Adrenal gland (tissue), 12 donors: ENCODE data around the gene CELF2. TPM values are rescaled to one million over a fixed set of nuclear protein-coding genes. Genes with fewer than 3 reads are reported as not detected.

Experiments used
- DNase-seq, 7 donors: peaks; one replicate each; pipeline ENCODE4 v3.0.0-alpha.2; 2019 to 2020
- H3K27ac ChIP-seq, 5 donors: fragments of 200-600 bp; sonication (generic) in 4 of 5; 1 replicate in 3 of 5; 2 replicates in 2 of 5; pipeline versions ENCODE4 v1.5.1 to v1.8.0; 2016 to 2020; ENCODE audit warnings: mild to moderate bottlenecking in 1 of 5
- H3K27me3 ChIP-seq: fragments of 200-600 bp; 2 replicates; pipeline ENCODE4 v1.8.0; 2021
- H3K36me3 ChIP-seq, 2 donors: fragments of 200-600 bp; replicated peaks in 1 of 2; 1 replicate in 1 of 2; 2 replicates in 1 of 2; pipeline versions ENCODE4 v1.5.1 to v1.8.0; 2018 to 2022
- H3K4me1 ChIP-seq, 2 donors: fragments of 200-600 bp; replicated peaks in 1 of 2; 1 replicate in 1 of 2; 2 replicates in 1 of 2; pipeline versions ENCODE4 v1.5.1 to v1.8.0; 2018 to 2021
- H3K4me3 ChIP-seq, 4 donors: fragments of 200-600 bp; sonication (generic) in 3 of 4; one replicate each; pipeline ENCODE4 v1.5.1; 2016 to 2018
- H3K9me3 ChIP-seq, 3 donors: fragments of 200-600 bp; sonication (generic) in 1 of 3; replicated peaks in 1 of 3; 1 replicate in 2 of 3; 2 replicates in 1 of 3; pipeline versions ENCODE4 v1.5.1 to v1.8.0; 2016 to 2021
- CTCF ChIP-seq, 6 experiments: fragments of 450-650 bp in 4 of 6; fragments of 200-600 bp in 2 of 6; sonication (generic) in 1 of 6; IDR thresholded peaks; 1 replicate in 5 of 6; 2 replicates in 1 of 6; pipeline versions ENCODE4 v1.5.1 to v1.8.0; 2016 to 2021; ENCODE audit warnings: antibody characterized with exemption in 6 of 6, mild to moderate bottlenecking in 2 of 6, moderate library complexity in 1 of 6
- POLR2A ChIP-seq, 2 donors: fragments of 450-650 bp; IDR thresholded peaks; one replicate each; pipeline ENCODE4 v1.6.1; 2017; ENCODE audit warnings: antibody characterized with exemption in 2 of 2, mild to moderate bottlenecking in 2 of 2, moderate library complexity in 1 of 2
- WGBS, 4 donors: extraction: QIAGEN DNeasy Blood & Tissue Kit in 2 of 4; methylation state at CpG; one replicate each; pipeline versions ENCODE4 v1.1.5 to v1.1.7; 2013 to 2017; 5-methylcytosine and 5-hydroxymethylcytosine counted together
- intact Hi-C, 2 donors: fragments of 100-400 bp; cut with DNase I; formaldehyde crosslinking; loops; one replicate each; pipeline versions ENCODE4 v1.14.1 to v1.15.0; 2022 to 2023
- polyA plus RNA-seq, 3 donors: library from polyadenylated mRNA; stranded (reverse); fragments of 200-250 nt in 2 of 3; fragments of 350-450 nt in 1 of 3; fragmentation: Illumina TruSeq in 1 of 3; extraction: RNeasy Lipid Tissue Mini Kit (QIAGEN cat#74804) in 1 of 3; gene quantifications; one replicate each; pipeline ENCODE4 v1.2.3, GENCODE V29; 2013 to 2014
- total RNA-seq, 9 donors: library from RNA; depleted of rRNA in 4 of 9; stranded (reverse); fragments of >200 nt in 4 of 9; fragments of 120-200 nt in 1 of 9; fragmentation: NEBNext Ultra II Directional in 1 of 9; extraction: Animal tissue kit (Norgen Biotek cat#: 25700) in 1 of 9; gene quantifications; one replicate each; pipeline versions ENCODE4 v1.1.0 to v1.2.4, GENCODE V29; 2013 to 2023
- donor health status: healthy with polysubstance abuse.
- donor health status: Bipolar disorder and iron deficiency.
- donor health status: DM: yes; HTN: yes; CAD: no.
- donor health status: DM: no; HTN: no; CAD: no.
- donor health status: DM: no; HTN: no; CAD: no.
- donor health status: DM: yes; HTN: yes; CAD: no.

CELF2 gene
- total and polyA plus RNA-seq, 12 donors: 2.7 to 26.0 (median 10.3) TPM

DNA sequence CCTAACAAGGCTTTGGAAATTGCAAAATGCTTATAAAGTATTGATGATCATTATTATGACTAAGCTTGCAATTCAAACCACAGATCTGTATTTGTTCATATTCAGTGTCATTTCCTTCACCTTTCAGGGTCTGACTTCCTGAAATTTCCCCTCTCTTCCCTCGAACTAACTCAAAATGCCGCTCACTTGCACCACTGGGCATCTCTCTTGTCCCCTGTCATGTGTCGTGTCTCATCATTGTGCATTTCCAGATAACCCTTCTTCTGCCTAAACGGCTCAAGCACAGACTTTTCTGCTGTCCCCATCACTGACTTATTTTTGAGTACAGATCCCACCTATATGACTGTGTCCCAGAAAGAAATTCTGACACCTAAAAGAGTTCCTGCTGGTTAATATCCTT is 41.0 kb upstream of the CELF2 start:
- Histone ChIP-seq H3K27ac (no peak overlapping the region), H3K4me3 (no peak overlapping the region), H3K9me3 (no peaks in the 10 kb centered on the region), H3K27me3 (no peaks in the 10 kb centered on the region), H3K36me3 (no peaks in the 10 kb centered on the region), H3K4me1 (no peaks in the 10 kb centered on the region)
- TF ChIP-seq CTCF (IDR thresholded peaks at IDR 0.05) (no peak), POLR2A (IDR thresholded peaks at IDR 0.05) (no peak)
- DNase-seq: no peak
- 63 to 73% (median 68%) methylated on average over 4 of the region's 4 CpGs for WGBS, 4 donors
- intact Hi-C loops: no loop called here

DNA sequence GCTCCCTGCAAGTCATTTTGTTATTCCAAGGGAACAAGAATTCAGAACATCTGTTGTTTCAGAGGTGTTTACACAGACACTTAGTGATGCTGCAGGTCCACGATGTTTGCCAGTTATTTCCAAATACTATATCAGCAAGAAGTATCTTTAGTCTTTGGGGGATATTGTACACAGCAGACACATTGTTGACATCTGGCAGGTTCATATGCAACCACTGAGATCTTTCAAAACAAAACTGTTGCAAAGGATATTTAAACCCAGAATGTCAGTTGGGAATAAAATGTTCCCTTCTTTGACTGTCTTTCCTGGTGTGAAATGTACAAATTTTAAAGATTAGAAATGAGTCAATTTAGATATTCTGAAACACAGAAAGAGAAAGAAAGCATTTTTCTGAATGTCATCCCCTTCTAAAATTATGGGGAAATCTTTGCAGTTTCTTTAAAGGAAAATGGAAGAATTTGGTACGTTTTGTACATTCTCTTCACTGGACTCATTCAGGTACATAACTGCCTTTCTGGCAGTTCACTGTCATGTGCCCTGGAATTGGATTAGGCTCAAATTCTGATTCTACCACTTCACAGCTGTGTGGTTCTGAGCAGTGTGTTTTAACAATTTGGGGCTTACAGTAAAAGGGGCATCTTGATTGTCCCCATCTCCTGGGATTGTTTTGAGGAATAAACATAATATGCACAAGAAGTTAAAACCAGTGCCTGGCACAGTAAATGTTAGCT is 40.3 kb upstream of the CELF2 start:
- 46 to 56% (median 51%) methylated on average over 2 of the region's 2 CpGs for WGBS, 4 donors
- TF ChIP-seq CTCF (IDR thresholded peaks at IDR 0.05) (no peak), POLR2A (IDR thresholded peaks at IDR 0.05) (no peak)
- H3K4me1 ChIP-seq: no peaks in the 10 kb centered on the region
- intact Hi-C loops: no loop called here
- no peaks in the 10 kb centered on the region for H3K9me3 ChIP-seq
- no peaks in the 10 kb centered on the region for H3K36me3 ChIP-seq
- H3K27ac ChIP-seq: no peak overlapping the region
- no peaks in the 10 kb centered on the region for H3K27me3 ChIP-seq
- H3K4me3 ChIP-seq: no peak overlapping the region
- no peak for DNase-seq

- no peak for TF ChIP-seq POLR2A (IDR thresholded peaks at IDR 0.05)
- TF ChIP-seq CTCF (IDR thresholded peaks at IDR 0.05): no peak
- intact Hi-C loops: no loop called here
- Histone ChIP-seq H3K4me3 (no peak overlapping the region), H3K27me3 (no peaks in the 10 kb centered on the region), H3K27ac (no peak overlapping the region), H3K4me1 (no peaks in the 10 kb centered on the region), H3K9me3 (no peaks in the 10 kb centered on the region), H3K36me3 (no peaks in the 10 kb centered on the region)
- DNase-seq: no peak
- 74 to 92% (median 85%) methylated on average over 2 of the region's 2 CpGs for WGBS, 4 donors
These were observed 39.7 kb upstream of the CELF2 start for GRCh38 chr10:10977978-10978377.

GRCh38 chr10:10985361-10985760 is 32.3 kb upstream of the CELF2 start:
- no peak for TF ChIP-seq POLR2A (IDR thresholded peaks at IDR 0.05)
- no peak for TF ChIP-seq CTCF (IDR thresholded peaks at IDR 0.05)
- Histone ChIP-seq H3K4me3 (no peak overlapping the region), H3K4me1 (no peaks in the 10 kb centered on the region), H3K9me3 (no peaks in the 10 kb centered on the region), H3K27ac (no peak overlapping the region), H3K27me3 (no peaks in the 10 kb centered on the region), H3K36me3 (no peaks in the 10 kb centered on the region)
- intact Hi-C loops: no loop called here
- DNase-seq: no peak
- WGBS, 4 donors: 81 to 95% (median 90%) methylated on average over 2 of the region's 2 CpGs
